Activated effector memory CD4-positive, alpha-beta T cell treated with Interleukin-2 at 50 U/mL for 16 hours (primary cell): Measurements from ENCODE around the gene ZNF319.
A peak's percentile ranks its signal among the peaks of the same experiment; 100 is the strongest.
"Not testable (repeated sequence)": the region's sequence is repeated elsewhere in the genome, so short reads cannot be mapped to it uniquely, and the experiment has no call there.

Experiments
- DNase-seq: peaks from one replicate; pipeline ENCODE4 v3.0.0-alpha.2; 2020

The ZNF319 gene

GRCh38 chr16:58020628-58021521 lies 20.4 kb upstream of the ZNF319 start:
- DNase-seq: peak; percentile 46

GRCh38 chr16:58019866-58020538 lies 19.5 kb upstream of the ZNF319 start:
- no peak for DNase-seq

GRCh38 chr16:58018803-58019202 lies 18.3 kb upstream of the ZNF319 start:
- DNase-seq: no peak

GRCh38 chr16:58016840-58017446 lies 16.5 kb upstream of the ZNF319 start:
- DNase-seq: no peak

- no peak for DNase-seq
Observed at GRCh38 chr16:58013201-58013956, 12.9 kb upstream of the ZNF319 start.

GRCh38 chr16:58012481-58012880 lies 12.0 kb upstream of the ZNF319 start:
- no peak for DNase-seq

- DNase-seq: no peak
Observed at GRCh38 chr16:58011652-58012051, 11.2 kb upstream of the ZNF319 start.

- no peak for DNase-seq
Observed at GRCh38 chr16:58010886-58011285, 10.4 kb upstream of the ZNF319 start.

GRCh38 chr16:58009856-58010416 lies 9.5 kb upstream of the ZNF319 start:
- DNase-seq: no peak

GRCh38 chr16:58004736-58005135 lies 4.3 kb upstream of the ZNF319 start:
- DNase-seq: not testable (repeated sequence)

- DNase-seq: no peak
Observed at GRCh38 chr16:58002936-58003335, 2.5 kb upstream of the ZNF319 start.

- DNase-seq: no peak
Observed at GRCh38 chr16:58002416-58002800, 1.9 kb upstream of the ZNF319 start.

- DNase-seq: no peak
Observed at GRCh38 chr16:58001781-58002415, 1.4 kb upstream of the ZNF319 start.

GRCh38 chr16:58000706-58001676 lies 519 bp upstream of the ZNF319 start, which contains the start of gene USB1:
USB1 (plus strand) TSS chr16:58001407; CDS start chr16:58001484, 77 bp downstream.
- peak; percentile 80 for DNase-seq

- DNase-seq: peak; percentile 31
Observed at GRCh38 chr16:57999366-57999970, 1.0 kb downstream of the ZNF319 start.

GRCh38 chr16:57998992-57999365 lies 1.5 kb downstream of the ZNF319 start:
- no peak for DNase-seq

GRCh38 chr16:57998486-57998885 lies 2.0 kb downstream of the ZNF319 start:
- DNase-seq: peak; percentile 62

GRCh38 chr16:57997528-57998265 lies 2.8 kb downstream of the ZNF319 start:
- DNase-seq: no peak

- DNase-seq: no peak
Observed at GRCh38 chr16:57997176-57997527, 3.3 kb downstream of the ZNF319 start.
